CD14-positive monocyte (primary cell): ENCODE data around the gene HP. TPM values are rescaled to one million over a fixed set of nuclear protein-coding genes. Genes with fewer than 3 reads are reported as not detected.
"Not testable (repeated sequence)": the region's sequence is repeated elsewhere in the genome, so short reads cannot be mapped to it uniquely, and the experiment has no call there.

Source experiments
- DNase-seq, 3 donors: peaks; one replicate each; pipeline ENCODE4 v3.0.0-alpha.2; 2011 to 2022
- H2AFZ ChIP-seq: 2 replicates; pipeline ENCODE4 v1.6.0; 2012; ENCODE audit warnings: mild to moderate bottlenecking, low read depth, low read length, inconsistent platforms; ENCODE audit not compliant: insufficient read depth, poor library complexity, severe bottlenecking
- H3K27ac ChIP-seq, 2 donors: 1 replicate in 1 of 2; 2 replicates in 1 of 2; pipeline ENCODE4 v1.5.1; 2012 to 2013; ENCODE audit warnings: low read length in 2 of 2, control low read depth in 1 of 2, inconsistent platforms in 1 of 2, low read depth in 1 of 2, mild to moderate bottlenecking in 1 of 2
- H3K27me3 ChIP-seq, 2 donors: one replicate each; pipeline versions ENCODE4 v1.6.0 to v1.6.1; 2011 to 2013; ENCODE audit warnings: low read length in 2 of 2; ENCODE audit not compliant: control insufficient read depth in 2 of 2, insufficient read depth in 2 of 2
- H3K36me3 ChIP-seq, 2 donors: replicated peaks in 1 of 2; 1 replicate in 1 of 2; 2 replicates in 1 of 2; pipeline versions ENCODE4 v1.5.1 to v1.6.1; 2012 to 2013; ENCODE audit warnings: low read length in 2 of 2, control low read depth in 1 of 2, inconsistent platforms in 1 of 2, mild to moderate bottlenecking in 1 of 2; ENCODE audit not compliant: insufficient read depth in 2 of 2, control insufficient read depth in 1 of 2
- H3K4me1 ChIP-seq, 2 donors: 1 replicate in 1 of 2; 2 replicates in 1 of 2; pipeline versions ENCODE4 v1.5.1 to v1.6.1; 2012 to 2013; ENCODE audit warnings: low read length in 2 of 2, control low read depth in 1 of 2, inconsistent platforms in 1 of 2, mild to moderate bottlenecking in 1 of 2, moderate library complexity in 1 of 2; ENCODE audit not compliant: insufficient read depth in 2 of 2, control insufficient read depth in 1 of 2
- H3K4me2 ChIP-seq: replicated peaks from 2 replicates; pipeline ENCODE3; 2012; ENCODE audit warnings: low read length, moderate library complexity, mild to moderate bottlenecking; ENCODE audit not compliant: poor library complexity, severe bottlenecking; ENCODE audit errors: extremely low read depth
- H3K4me3 ChIP-seq, 3 experiments: fragments of 200-600 bp in 1 of 3; sonication (generic) in 1 of 3; replicated peaks in 1 of 3; 1 replicate in 2 of 3; 2 replicates in 1 of 3; pipeline ENCODE4 v1.5.1; 2011 to 2013; ENCODE audit warnings: low read length in 3 of 3, mild to moderate bottlenecking in 3 of 3, control low read depth in 2 of 3, low read depth in 2 of 3, inconsistent platforms in 1 of 3, moderate library complexity in 1 of 3
- H3K79me2 ChIP-seq: 2 replicates; pipeline ENCODE4 v1.6.0; 2012; ENCODE audit warnings: mild to moderate bottlenecking, control low read depth, inconsistent platforms, low read length, moderate library complexity; ENCODE audit not compliant: insufficient read depth
- H3K9ac ChIP-seq: 2 replicates; pipeline ENCODE4 v1.6.0; 2017; ENCODE audit warnings: low read length, mild to moderate bottlenecking; ENCODE audit not compliant: insufficient read depth, poor library complexity, severe bottlenecking
- H3K9me3 ChIP-seq, 2 donors: replicated peaks in 1 of 2; 1 replicate in 1 of 2; 2 replicates in 1 of 2; pipeline versions ENCODE4 v1.5.1 to v1.6.1; 2012 to 2013; ENCODE audit warnings: low read length in 2 of 2, control low read depth in 1 of 2; ENCODE audit not compliant: control insufficient read depth in 1 of 2, insufficient read depth in 1 of 2
- H4K20me1 ChIP-seq: 2 replicates; pipeline ENCODE4 v1.6.0; 2012; ENCODE audit warnings: mild to moderate bottlenecking, low read length, control low read depth, moderate library complexity; ENCODE audit not compliant: insufficient read depth
- H3K27ac Mint-ChIP-seq, 7 donors: one replicate each; pipeline ENCODE4 v1.8.0; 2020; ENCODE audit warnings: mild to moderate bottlenecking in 7 of 7, mixed read lengths in 7 of 7, moderate library complexity in 6 of 7, inconsistent platforms in 2 of 7
- H3K27me3 Mint-ChIP-seq, 3 donors: one replicate each; pipeline ENCODE4 v1.8.0; 2021 to 2022; ENCODE audit warnings: low read depth in 3 of 3, mild to moderate bottlenecking in 3 of 3, mixed read lengths in 3 of 3, moderate library complexity in 3 of 3, inconsistent platforms in 1 of 3
- H3K36me3 Mint-ChIP-seq, 2 donors: one replicate each; pipeline ENCODE4 v1.8.0; 2020; ENCODE audit warnings: mixed read lengths in 2 of 2, inconsistent platforms in 1 of 2, mild to moderate bottlenecking in 1 of 2
- H3K4me1 Mint-ChIP-seq: one replicate; pipeline ENCODE4 v1.8.0; 2020; ENCODE audit warnings: mild to moderate bottlenecking, mixed read lengths
- H3K4me3 Mint-ChIP-seq, 2 donors: one replicate each; pipeline ENCODE4 v1.8.0; 2020; ENCODE audit warnings: mild to moderate bottlenecking in 2 of 2, mixed read lengths in 2 of 2, moderate library complexity in 1 of 2
- H3K9me3 Mint-ChIP-seq, 7 donors: one replicate each; pipeline ENCODE4 v1.8.0; 2020 to 2022; ENCODE audit warnings: mixed read lengths in 7 of 7, mild to moderate bottlenecking in 6 of 7, moderate library complexity in 6 of 7, inconsistent platforms in 2 of 7
- WGBS: methylation state at CpG from one replicate; pipeline ENCODE4 v1.1.5; 2013; ENCODE audit warnings: missing lambda C conversion rate; ENCODE audit not compliant: insufficient coverage; 5-methylcytosine and 5-hydroxymethylcytosine counted together
- intact Hi-C, 2 donors: fragments of 100-400 bp; cut with micrococcal nuclease; formaldehyde crosslinking; loops; one replicate each; pipeline versions ENCODE4 v1.15.0 to v1.15.1; 2023
- polyA minus RNA-seq: library from RNA; depleted of rRNA, polyadenylated mRNA; stranded (reverse); fragments of >200 nt; gene quantifications from 2 replicates; pipeline ENCODE4 v1.2.3, GENCODE V29; 2012
- polyA plus RNA-seq, 3 donors: library from polyadenylated mRNA; depleted of rRNA in 1 of 3; unstranded in 2 of 3; stranded (reverse) in 1 of 3; fragments of 300-500 nt in 2 of 3; fragments of >200 nt in 1 of 3; fragmentation: Illumina TruSeq in 2 of 3; gene quantifications; 1 replicate in 2 of 3; 2 replicates in 1 of 3; pipeline ENCODE4 v1.2.3, GENCODE V29; 2012 to 2021
- total RNA-seq, 12 experiments: library from RNA in 1 of 12; stranded (reverse) in 1 of 12; fragments of 120-200 nt in 1 of 12; gene quantifications; one replicate each; pipeline ENCODE4 v1.2.4 and lab custom pipeline; 2013 to 2026; ENCODE audit warnings: mixed read lengths in 6 of 12, inconsistent platforms in 1 of 12

HP gene, protein sequence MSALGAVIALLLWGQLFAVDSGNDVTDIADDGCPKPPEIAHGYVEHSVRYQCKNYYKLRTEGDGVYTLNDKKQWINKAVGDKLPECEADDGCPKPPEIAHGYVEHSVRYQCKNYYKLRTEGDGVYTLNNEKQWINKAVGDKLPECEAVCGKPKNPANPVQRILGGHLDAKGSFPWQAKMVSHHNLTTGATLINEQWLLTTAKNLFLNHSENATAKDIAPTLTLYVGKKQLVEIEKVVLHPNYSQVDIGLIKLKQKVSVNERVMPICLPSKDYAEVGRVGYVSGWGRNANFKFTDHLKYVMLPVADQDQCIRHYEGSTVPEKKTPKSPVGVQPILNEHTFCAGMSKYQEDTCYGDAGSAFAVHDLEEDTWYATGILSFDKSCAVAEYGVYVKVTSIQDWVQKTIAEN
- total RNA-seq (2013) = 16.4 TPM
- 10 to 100 TPM in 2 of 3 donors, 1 to 10 TPM in 1; 9.3 to 59.4 (median 47.8) TPM for polyA plus RNA-seq
- polyA minus RNA-seq = 6.4 and 6.9 TPM in 2 replicates
- 0.08 to 7.1 (median 0.48) reads per million in 11 experiments for total RNA-seq (lab: John Stamatoyannopoulos, UW)

DNA sequence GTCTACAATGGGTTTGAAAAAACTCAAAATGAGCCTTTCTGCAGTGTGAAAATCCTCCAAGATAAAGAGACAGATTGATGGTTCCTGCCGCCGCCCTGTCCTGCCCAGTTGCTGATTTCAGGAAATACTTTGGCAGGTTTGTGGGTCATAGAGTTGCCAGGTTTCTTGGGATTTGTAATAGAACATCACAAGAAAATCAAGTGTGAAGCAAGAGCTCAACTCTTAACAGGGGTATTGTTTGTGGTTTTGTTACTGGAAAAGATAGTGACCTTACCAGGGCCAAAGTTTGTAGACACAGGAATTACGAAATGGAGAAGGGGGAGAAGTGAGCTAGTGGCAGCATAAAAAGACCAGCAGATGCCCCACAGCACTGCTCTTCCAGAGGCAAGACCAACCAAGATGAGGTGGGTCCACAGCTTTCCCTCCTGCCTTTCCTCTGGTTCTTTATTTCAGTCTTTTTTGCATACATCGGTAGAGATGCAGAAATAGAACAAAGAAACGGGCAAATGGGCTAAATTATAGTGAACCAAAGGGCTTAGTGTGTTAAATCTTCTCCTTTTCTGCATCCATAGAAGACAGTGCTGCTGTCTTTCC lies at the start of gene HP:
Gene HP, plus strand, starts transcription at position 252 of the 594 bp plus-strand sequence. Its CDS starts 148 bp downstream, at position 400.
- Mint-ChIP-seq H3K36me3 (peaks cover 10 to 14% of the 10 kb centered on the region in 2 donors), H3K4me3 (peak within 1 kb of the TSS; percentile 67 to 85), H3K9me3 (peaks cover 4 to 12% (median 10%) of the 10 kb centered on the region in 7 donors), H3K4me1 (peaks cover 66% of the 10 kb centered on the region), H3K27ac (peak within 1 kb of the TSS; percentile 61 to 93 (median 89))
- H4K20me1 ChIP-seq, intact Hi-C loops, H3K36me3 ChIP-seq, H3K79me2 ChIP-seq, H3K27me3 Mint-ChIP-seq, H3K27me3 ChIP-seq, H3K9me3 ChIP-seq: not testable (repeated sequence)
- Histone ChIP-seq H3K27ac (peak within 1 kb of the TSS; percentile 52 to 66), H3K9ac (peak within 1 kb of the TSS; percentile 2), H2AFZ (peak within 1 kb of the TSS; percentile 47), H3K4me1 (peaks cover 57 to 67% of the 10 kb centered on the region in 2 donors), H3K4me3 (peak within 1 kb of the TSS in 1 of 3 experiments; percentile 39), H3K4me2 (peak within 1 kb of the TSS; percentile 45)
- WGBS = 0% methylated on average over 2 of the region's 5 CpGs
- peak in 1 of 3 donors; percentile 16 for DNase-seq

DNA sequence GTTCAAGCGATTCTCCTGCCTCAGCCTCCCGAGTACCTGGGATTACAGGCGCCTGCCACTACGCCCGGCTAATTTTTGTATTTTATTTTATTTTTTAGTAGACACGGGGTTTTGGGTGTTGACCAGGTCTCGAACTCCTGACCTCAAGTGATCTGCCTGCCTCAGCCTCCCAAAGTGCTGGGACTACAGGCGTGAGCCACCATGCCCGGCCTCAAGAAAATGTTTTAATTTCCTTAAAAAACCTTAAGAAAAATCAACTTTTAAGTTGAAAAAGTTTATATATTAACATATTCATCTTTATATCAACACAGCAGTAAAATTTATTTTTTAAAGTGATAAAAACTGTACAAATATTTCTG lies 46.3 kb upstream of the HP start:
- Histone ChIP-seq H3K36me3 (peaks cover under 1 to 13% of the 10 kb centered on the region in 2 donors), H3K4me3 (peak overlapping the region in 1 of 3 experiments; percentile 87), H3K4me1 (peaks cover 7 to 10% of the 10 kb centered on the region in 2 donors), H3K4me2 (peak overlapping the region; percentile 59), H2AFZ (peak overlapping the region; percentile 67)
- not testable (repeated sequence) for DNase-seq, H3K4me1 Mint-ChIP-seq, H3K9me3 ChIP-seq, H3K9ac ChIP-seq, H3K27ac ChIP-seq, H3K79me2 ChIP-seq, H3K9me3 Mint-ChIP-seq, H3K27me3 Mint-ChIP-seq, H3K27me3 ChIP-seq, H4K20me1 ChIP-seq
- no CpG with 5 or more reads among the region's 9 CpGs for WGBS
- H3K27ac Mint-ChIP-seq = peak overlapping the region in 4 of 7 donors; percentile 7 to 46 (median 26)
- H3K36me3 Mint-ChIP-seq = peaks cover 3 to 11% of the 10 kb centered on the region in 2 donors
- peak overlapping the region; percentile 62 to 93 for H3K4me3 Mint-ChIP-seq
- intact Hi-C loops = loop anchor here (5.0 kb wide), 3 partner anchors 84 to 659 kb away; partner anchors contain the start of genes DHX38 (in 1 of the 2) and TXNL4B (in 1 of the 2)
